HFF-Myc (cell line): ENCODE data around the gene C16orf90.

ENCODE experiments used
- DNase-seq: peaks from one replicate; pipeline ENCODE4 v3.0.0-alpha.2; 2011; ENCODE audit warnings: low read depth; ENCODE audit errors: extremely low read depth
- H3K4me3 ChIP-seq: replicated peaks from 2 replicates; pipeline ENCODE4 v1.5.1; 2011; ENCODE audit warnings: low read depth, mild to moderate bottlenecking, control low read depth, low read length
- CTCF ChIP-seq: IDR thresholded peaks from 2 replicates; pipeline ENCODE4 v1.5.1; 2012; ENCODE audit warnings: mild to moderate bottlenecking, low read depth, low read length, control low read depth; ENCODE audit errors: missing control alignments

The C16orf90 gene

GRCh38 chr16:3492356-3492755 is 2.9 kb downstream of the C16orf90 start:
- H3K4me3 ChIP-seq, result no peak overlapping the region
- TF ChIP-seq CTCF, result no peak
- no peak for DNase-seq

GRCh38 chr16:3490911-3491629 is 4.2 kb downstream of the C16orf90 start:
- no peak overlapping the region for H3K4me3 ChIP-seq
- no peak for DNase-seq
- no peak for TF ChIP-seq CTCF

GRCh38 chr16:3488801-3489200 is 6.5 kb downstream of the C16orf90 start:
- no peak overlapping the region for H3K4me3 ChIP-seq
- no peak for DNase-seq
- no peak for TF ChIP-seq CTCF

- no peak for TF ChIP-seq CTCF
- no peak overlapping the region for H3K4me3 ChIP-seq
- DNase-seq, result no peak
Observed at GRCh38 chr16:3487521-3488410, 7.5 kb downstream of the C16orf90 start.

GRCh38 chr16:3486506-3487215 is 8.6 kb downstream of the C16orf90 start:
- no peak overlapping the region for H3K4me3 ChIP-seq
- no peak for TF ChIP-seq CTCF
- no peak for DNase-seq

GRCh38 chr16:3485821-3486505 is 9.3 kb downstream of the C16orf90 start:
- H3K4me3 ChIP-seq, result no peak overlapping the region
- no peak for DNase-seq
- no peak for TF ChIP-seq CTCF
